RWPE1 (cell line): ENCODE data around the gene RRP8.
A peak's percentile ranks its signal among the peaks of the same experiment; 100 is the strongest.

Experiments used
- CTCF ChIA-PET: fragments of 350-600 bp; sonication (Branson Sonifier 250); formaldehyde crosslinking; extraction: SDS; loops from one replicate; lab custom pipeline; 2021; lab: Yijun Ruan, JAX
- POLR2A ChIA-PET: fragments of 400-600 bp; formaldehyde crosslinking; extraction: SDS; loops from one replicate; lab custom pipeline; 2020; ENCODE audit warnings: antibody characterized with exemption; ENCODE audit not compliant: low non-redundant PET; lab: Yijun Ruan, JAX
- DNase-seq: peaks from one replicate; pipeline ENCODE4 v3.0.0; 2012; ENCODE audit warnings: low spot score
- H3K27ac ChIP-seq: fragments of 450-650 bp; 2 replicates; pipeline ENCODE4 v1.5.1; 2017
- TF ChIP-seq, protein P1 (sequence below): fragments of 450-650 bp; conservative IDR thresholded peaks from 2 replicates; pipeline ENCODE4 v1.5.1; 2017; ENCODE audit warnings: low read depth, mild to moderate bottlenecking

Gene RRP8

DNA sequence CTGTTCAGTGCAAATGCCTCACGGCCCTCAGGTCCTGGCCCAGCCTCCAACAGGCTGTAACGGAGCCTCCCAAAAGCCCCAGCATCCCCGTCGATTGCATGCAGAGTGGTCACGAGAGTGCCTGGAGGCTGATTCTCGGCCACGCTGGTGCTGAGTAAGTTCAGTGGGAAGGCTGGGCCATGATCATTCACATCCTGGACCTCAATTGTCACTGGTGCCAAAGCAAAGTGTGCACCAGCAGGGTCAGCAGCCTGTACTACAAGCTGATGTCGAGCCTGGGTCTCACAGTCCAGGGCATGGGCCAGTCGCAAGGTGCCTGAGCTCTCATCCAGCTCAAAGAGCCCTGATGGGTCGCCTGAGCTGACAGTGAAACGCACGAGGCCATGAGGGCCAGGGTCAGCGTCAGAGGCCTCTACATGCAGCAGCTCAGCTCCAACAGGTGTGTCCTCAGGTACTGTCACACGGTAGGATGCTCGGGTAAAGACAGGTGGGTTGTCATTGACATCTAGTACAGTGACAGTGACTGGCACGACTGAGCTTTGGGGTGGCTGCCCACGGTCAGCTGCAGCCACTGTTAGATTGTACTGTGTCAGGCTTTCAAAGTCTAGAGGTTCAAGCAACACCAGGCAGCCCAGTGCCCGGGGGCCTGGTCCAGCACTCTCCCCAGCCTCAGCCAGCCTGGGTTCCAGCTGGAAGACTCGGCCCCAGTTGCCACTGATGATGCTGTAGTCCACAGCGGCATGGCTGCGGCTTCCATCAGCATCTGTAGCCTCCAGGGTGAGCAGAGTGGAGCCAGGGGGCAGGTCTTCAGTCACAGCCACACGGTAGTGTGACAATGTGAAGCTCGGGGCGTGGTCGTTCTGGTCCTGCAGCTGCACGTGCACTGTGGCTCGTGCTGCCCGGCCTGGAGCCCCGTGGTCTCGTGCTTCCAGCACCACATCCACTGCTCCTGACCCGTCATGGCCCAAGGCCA, 20.3 kb upstream of the RRP8 start:
- no peak for DNase-seq
- ChIA-PET POLR2A (no interaction called here), CTCF (interaction anchor here (0.5 kb wide), 1 partner anchor 1642 kb away, joined by 5 read pairs; no protein-coding TSS in a partner anchor)
- H3K27ac ChIP-seq = no peak overlapping the region
- TF ChIP-seq, protein P1, sequence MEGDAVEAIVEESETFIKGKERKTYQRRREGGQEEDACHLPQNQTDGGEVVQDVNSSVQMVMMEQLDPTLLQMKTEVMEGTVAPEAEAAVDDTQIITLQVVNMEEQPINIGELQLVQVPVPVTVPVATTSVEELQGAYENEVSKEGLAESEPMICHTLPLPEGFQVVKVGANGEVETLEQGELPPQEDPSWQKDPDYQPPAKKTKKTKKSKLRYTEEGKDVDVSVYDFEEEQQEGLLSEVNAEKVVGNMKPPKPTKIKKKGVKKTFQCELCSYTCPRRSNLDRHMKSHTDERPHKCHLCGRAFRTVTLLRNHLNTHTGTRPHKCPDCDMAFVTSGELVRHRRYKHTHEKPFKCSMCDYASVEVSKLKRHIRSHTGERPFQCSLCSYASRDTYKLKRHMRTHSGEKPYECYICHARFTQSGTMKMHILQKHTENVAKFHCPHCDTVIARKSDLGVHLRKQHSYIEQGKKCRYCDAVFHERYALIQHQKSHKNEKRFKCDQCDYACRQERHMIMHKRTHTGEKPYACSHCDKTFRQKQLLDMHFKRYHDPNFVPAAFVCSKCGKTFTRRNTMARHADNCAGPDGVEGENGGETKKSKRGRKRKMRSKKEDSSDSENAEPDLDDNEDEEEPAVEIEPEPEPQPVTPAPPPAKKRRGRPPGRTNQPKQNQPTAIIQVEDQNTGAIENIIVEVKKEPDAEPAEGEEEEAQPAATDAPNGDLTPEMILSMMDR = no peak

DNA sequence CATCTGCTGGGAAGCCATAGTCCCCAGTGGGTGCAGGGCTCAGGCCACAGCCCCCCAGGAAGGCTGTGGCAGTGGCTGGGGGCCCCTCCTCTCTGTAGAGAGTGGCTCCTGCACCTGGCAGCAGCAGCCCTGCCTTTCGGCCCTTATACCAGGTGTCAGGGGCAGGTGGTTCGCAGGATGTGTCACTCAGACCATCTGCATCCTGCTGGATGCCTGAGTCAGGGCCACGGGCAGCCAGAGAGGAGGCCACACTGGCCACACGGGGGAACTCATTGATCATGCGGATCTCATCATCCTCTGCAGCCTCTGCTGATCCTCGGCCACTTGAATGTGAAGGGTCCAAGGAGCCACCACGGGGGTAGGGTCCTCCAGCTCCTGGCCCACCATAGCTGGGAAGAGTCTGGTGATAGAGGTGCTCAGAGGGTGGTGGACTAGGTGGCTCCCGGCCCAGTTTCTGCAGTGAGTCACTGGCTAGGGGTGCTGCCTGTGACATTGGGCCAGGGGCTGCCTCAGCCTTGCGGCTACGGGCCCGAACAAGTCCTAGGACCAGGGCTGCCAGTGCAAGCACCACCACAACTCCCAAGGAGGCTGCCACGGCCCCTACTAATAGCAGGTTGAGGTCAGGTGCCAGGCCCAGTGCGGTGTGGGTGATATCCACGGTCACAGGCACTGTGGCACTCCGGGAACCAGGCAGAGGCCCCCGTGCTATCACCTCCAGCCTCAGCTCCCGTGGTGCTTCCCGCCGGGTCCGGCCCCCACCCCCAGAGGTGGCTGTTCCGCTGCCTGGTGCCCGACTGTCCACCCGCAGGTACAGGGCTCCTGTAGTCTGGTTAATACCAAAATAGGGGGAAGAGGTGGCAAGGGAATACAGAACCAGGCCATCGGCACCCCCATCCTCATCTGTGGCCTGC, 19.1 kb upstream of the RRP8 start:
- ChIA-PET POLR2A (no interaction called here), CTCF (interaction anchor here (0.5 to 0.9 kb wide), 5 partner anchors 28 to 1644 kb away, joined by 3 to 6 read pairs (median 4); no protein-coding TSS in a partner anchor)
- no peak for DNase-seq
- no peak overlapping the region for H3K27ac ChIP-seq
- TF ChIP-seq, protein P1 = no peak

DNA sequence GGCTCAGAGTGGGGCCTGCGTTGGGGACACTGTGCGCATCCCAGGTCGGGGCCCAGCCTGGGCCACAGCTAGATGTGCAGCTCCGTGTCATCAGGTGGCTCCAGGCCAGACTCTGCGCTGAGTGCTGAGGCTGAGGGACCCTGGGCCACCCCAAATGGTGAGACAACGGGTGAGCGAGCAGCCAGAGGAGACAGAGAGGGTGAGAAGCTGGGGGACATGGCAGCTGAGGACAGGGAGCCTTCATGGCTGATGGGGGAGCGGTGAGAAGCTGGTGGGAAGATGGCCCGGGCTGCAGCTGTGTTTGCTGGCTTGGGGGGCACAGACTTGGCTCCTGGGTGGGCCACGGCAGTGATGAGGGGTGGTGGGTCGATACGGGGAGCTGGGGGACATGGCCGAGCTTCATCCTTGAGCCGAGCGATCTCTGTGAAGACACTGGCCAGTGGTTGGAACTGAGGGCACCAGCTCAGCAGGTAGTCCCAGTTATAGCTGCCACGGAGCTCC, 18.3 kb upstream of the RRP8 start:
- CTCF ChIA-PET = interaction anchor here (0.5 to 0.9 kb wide), 3 partner anchors 46 to 190 kb away, joined by 3 to 4 read pairs (median 4); no protein-coding TSS in a partner anchor
- H3K27ac ChIP-seq = no peak overlapping the region
- POLR2A ChIA-PET = no interaction called here

DNA sequence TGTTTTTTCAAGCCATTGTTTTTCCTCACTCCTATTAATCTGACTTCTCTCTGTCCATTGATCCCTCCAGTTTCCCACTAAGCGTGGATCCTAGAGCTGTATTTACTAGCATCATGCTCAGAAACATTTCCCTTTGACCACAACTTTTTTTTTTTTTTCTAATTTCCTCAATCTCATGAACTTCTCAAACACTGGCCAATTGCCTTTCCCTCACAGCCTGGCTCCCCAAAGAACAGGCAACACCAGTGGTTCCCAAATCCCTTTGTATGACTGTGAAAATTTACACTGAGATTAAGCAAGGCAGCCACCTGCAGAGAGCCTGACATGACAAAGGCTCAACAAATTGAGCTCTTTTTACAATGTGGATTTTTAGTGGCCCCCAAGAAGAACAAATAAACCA, 17.2 kb upstream of the RRP8 start:
- DNase-seq = no peak
- ChIA-PET POLR2A (no interaction called here), CTCF (interaction anchor here (0.6 kb wide), 4 partner anchors 14 to 81 kb away, joined by 3 read pairs; no protein-coding TSS in a partner anchor)
- TF ChIP-seq, protein P1 = no peak
- no peak overlapping the region for H3K27ac ChIP-seq

More for the DNA sequence above, 18.3 kb upstream of the RRP8 start:
- TF ChIP-seq, protein P1 = no peak
- DNase-seq = no peak

DNA sequence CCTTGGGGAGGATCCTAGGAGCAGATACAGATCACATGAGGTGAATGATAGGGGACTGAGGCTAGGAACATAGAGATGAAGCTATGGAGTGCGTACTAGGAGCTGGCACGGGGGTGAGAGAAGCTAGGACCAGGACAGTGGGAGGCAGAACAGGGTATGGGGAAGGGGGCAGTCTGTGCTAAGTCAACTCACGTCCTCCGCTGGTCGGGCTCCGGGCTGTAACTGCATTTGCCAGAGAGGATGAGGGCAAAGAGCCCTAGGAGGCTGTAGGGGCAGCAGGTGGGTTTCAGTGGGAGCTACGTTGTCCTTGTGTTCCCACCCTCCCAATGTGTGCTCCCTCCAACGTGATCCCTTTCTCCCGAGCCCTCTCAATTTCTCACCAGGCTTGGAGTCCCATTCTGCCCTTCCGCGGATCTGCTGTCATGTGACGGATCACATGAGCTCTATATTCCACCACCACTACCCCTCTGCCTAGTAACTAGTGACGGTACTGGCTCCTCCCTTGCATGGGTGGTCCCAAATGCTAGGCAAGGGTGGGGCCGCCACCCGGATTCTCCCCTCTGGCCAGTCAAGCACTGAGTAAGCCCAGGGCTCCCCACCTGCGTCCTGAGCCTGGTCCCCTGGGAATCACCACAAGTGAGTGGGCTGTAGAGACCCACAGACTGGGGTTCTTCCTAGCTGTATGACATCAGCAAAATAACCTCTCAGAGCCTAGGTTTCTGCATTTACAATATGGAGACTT, 15.8 kb upstream of the RRP8 start, which contains the start of gene TPP1:
Gene TPP1, minus strand, starts transcription at position 419 of the 742 bp plus-strand sequence. Its CDS starts 22 bp downstream, at position 397.
- CTCF ChIA-PET = no interaction called here
- POLR2A ChIA-PET = interaction anchor here (0.7 kb wide), 1 partner anchor 8 kb away, joined by 4 read pairs; no protein-coding TSS in a partner anchor
- peak within 1 kb of the TSS; percentile 78 for H3K27ac ChIP-seq
- TF ChIP-seq, protein P1 = no peak
- DNase-seq = peak; percentile 99
